ENCODE data around the gene ZFHX3.
A peak's percentile ranks its signal among the peaks of the same experiment; 100 is the strongest.

ZFHX3 gene

GRCh38 chr16:72787130-72787513 is 260.8 kb downstream of the ZFHX3 start:
- DNase-seq = no peak

DNA sequence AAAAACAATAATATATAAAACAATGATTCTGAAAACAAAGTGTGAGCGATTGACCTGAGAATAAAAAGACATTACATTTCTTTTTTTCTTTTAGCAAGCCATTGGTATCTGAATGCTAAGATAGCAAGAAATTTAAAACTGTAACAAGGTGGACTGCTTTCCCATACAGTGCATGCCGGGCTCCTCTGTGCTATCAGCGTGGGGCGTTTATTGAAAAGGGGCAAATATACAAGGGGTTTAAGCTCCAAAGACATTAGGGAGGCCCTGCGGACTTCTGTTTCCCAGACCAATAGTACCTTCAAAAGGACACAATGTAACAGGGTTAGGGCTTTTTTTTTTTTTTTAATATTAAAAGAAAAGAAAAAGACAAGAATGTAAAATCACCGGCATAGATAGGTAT is 261.3 kb downstream of the ZFHX3 start:
- no peak for DNase-seq

DNA sequence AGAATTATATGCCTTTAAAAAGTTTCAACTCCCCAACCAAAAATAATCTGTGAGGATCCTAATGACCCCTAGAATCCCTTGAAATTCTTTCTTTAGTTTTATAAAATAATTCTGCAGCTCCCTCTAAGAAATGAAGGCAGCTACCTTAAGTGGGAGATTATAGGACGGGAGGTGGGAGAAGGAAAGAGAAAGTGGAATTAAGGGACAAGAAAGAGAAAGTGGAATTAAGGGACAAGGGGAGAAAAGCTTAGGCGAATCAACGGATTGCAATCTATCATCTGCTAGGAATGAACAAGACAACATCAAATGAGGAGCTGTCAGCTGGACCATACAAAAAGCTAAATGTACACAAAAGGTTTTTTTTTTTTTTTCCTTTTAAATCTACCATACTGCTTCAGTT is 262.0 kb downstream of the ZFHX3 start:
- no peak for DNase-seq

GRCh38 chr16:72785171-72785570 is 262.8 kb downstream of the ZFHX3 start:
- DNase-seq = no peak

DNA sequence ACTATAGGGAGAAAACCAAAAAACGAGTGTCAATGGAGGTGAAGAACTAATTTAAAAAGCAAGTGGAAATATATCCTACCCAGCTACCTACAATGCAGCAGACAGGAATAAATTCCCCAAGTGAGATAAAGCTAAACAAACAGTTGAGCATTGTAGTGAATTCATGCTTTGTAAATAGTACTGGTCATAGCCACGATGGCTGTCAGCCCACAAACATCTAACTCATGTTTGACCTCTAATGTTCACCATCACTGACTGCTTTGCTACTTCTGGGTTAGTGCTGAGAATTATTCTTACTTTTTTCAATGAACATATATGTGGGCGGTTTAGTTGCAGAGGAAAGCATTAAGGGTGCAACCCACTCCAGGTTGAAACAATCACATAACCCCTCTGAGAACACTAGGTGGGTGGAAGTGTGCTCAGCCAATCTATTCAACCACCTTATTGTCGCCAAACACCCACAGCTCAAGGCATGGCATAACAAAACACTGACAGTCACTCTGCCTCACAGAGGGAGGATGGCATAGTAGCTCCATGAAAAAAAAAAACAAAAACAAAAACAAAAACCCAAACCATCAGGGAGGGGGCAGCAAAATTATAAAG is 264.1 kb downstream of the ZFHX3 start:
- DNase-seq = no peak

DNA sequence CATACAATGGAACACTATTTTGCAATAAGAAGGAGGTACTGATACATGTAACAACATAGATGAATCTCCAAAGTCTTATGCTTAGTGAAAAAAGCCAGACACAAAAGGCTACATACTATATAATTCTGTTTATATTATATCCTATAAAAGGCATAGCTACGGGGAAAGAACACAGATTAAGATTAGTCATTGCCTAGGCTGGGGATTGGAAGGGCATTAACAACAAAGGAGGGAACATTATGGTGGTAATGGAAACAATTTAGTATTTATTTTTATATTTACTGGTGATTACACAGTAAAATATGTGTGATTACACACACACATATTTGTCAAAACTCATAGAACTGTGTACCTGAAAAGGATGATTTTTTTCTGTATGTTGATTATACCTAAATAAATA is 278.1 kb downstream of the ZFHX3 start:
- DNase-seq = no peak

- DNase-seq = no peak
Measured at GRCh38 chr16:72768591-72768990, 279.3 kb downstream of the ZFHX3 start.

DNA sequence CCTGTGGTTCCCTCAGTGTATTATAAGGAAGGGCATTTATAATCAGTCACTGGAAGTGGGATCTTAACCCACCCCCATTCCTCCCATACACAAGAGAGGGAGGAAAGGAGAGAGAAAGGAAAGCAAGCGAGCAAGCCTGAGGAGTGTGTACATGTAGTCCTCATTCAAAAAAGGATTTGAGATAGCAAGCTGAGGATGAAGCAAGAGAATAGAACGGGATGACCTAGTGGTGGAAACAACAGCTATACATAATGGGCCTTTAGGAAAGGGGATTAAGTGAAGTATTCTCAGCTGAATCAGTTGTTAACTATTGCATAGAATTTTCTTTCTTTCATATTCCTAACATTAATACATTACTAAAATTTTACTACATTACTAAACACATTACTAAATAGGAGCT is 281.4 kb downstream of the ZFHX3 start:
- DNase-seq = no peak

DNA sequence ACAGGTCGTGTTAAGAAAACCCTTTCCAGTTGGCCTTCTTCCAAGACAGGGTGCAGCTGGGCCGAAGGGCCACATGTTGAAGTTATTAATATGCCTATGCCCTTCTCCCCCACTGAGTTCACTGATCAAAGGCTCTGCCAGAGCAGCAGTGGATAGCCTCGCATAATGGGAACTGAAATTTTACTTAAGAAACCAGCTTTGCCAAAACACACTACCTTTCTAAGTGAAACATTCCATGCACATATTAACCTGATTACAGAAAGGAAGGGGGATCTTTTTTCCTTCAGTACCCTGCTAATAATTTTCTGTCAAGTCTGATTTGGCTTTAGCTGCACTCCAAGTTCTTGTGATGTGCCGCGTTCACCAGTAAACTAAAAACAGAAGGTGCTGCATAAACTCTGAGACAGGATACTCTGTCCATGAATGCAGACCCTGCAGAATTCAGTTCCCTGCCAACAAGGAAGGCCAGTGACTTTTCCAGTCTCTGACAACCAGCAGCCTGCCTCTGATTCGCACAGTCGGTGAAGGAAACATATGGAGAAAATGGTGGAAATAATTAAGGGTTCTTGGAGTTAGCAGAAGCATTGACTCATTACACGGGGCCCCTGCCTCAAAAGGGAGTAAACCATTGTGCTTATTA is 283.8 kb downstream of the ZFHX3 start:
- DNase-seq = no peak

- DNase-seq = no peak
Measured at GRCh38 chr16:72760581-72760980, 287.3 kb downstream of the ZFHX3 start.

DNA sequence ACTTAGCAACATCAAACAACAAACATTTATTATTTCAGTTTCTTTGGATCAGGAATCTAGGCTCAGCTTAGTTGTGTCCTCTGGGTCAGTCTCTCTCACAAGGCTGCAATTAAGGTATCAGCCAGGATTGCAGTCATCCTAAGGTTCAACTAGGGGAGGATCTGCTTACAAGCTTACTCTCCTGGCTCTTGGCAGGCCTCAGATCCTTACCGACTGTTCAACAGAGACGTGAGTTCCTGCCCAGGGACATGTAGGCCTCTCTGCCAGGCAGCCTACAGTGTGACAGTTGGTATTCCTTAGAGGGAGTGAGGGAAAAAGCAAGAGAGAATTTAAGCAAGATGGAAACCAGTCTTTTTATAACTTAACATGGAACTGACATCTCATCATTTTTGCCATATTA is 294.0 kb downstream of the ZFHX3 start:
- DNase-seq = no peak

- DNase-seq = no peak
Measured at GRCh38 chr16:72752004-72752695, 295.8 kb downstream of the ZFHX3 start.

GRCh38 chr16:72751076-72751475 is 296.9 kb downstream of the ZFHX3 start:
- DNase-seq = no peak

DNA sequence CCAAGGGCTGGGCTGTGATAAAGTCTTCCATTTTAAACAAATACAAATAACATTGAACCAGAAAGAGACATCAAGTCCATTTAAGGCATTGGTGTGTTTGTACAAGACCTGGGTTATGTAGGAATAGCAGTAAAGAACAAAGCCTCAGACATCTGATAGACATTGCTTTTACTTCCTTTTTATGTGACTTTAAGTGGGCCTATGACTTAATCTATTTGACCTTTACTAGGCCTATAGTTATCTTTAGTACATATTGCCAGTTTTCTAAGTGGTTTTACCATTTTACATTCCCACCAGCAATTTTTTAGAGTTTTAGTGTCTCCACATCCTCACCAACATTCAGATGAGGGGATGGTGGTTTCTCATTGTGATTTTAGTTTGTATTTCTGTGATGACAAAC is 298.8 kb downstream of the ZFHX3 start:
- no peak for DNase-seq

DNA sequence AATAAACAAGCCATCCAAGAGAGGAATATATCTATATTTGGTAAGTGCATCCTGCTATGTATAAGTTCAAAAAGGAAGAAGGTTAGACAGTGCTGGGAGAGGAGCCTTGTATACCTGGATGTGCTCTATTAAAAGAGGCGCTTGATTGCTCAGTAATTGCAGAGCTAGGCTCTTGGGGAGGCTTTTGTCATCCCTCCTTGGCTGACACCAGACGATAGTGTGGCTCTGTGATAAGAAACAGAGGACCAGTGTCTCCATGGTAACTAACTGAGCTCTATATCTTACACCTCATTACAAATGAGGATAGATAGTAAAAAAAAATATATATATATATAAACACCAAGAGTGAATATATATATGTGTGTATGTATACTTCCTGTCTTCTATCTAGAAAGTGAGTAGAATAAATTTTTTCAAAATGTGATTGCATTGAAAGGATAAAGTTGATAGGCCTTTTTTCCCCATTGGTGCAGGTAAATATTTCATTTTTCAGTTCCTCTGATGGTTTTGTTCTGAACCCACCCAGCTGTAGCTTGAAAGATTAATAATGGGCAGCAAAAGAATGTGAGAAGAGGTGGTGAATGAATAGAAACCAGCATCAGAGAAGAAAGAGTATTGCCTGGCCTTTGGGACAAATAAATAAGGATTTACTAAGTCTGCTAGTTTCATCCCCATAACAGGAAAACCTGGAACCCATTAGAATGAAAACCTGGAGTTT is 303.7 kb downstream of the ZFHX3 start:
- no peak for DNase-seq

- peak in 1 of 2 experiments; percentile 25 for DNase-seq
Measured at GRCh38 chr16:72743011-72743761, 304.7 kb downstream of the ZFHX3 start.

DNA sequence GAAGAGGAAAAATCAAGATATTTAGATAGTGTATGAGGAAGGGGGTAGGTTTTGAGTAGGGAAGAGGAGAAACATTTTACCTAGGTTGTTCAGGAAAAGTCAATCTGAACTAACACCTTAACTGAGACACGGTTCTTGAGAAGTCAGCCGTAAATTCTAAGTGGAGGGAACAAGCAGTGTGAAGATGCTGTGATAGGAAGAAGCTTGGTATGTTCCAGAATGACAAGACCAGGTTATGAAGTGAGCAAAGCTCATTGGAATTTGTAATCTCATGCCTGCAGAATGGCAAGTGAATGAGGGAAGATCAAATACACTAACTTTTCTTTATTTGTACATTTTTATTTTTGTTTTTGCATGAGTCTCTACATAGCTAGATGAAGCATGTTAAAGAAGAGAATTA is 307.6 kb downstream of the ZFHX3 start:
- DNase-seq = no peak

DNA sequence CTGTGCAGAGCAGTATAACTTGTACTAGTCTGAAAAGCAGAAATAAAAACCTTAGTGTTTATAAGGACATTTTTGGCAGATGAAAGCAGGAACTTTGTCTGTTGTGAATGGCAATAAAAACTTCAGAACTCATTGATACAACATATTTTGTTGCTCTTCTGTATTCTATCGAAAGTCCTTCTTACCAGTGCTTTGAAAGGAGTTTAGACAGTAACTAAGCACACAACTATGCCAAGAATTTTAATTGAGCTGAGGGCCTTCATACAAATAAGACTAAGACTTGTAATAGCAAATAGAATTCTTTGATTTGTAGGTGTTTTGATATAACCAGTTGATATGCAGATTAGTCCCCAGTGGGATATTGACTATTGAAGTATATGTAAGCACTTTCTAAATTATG is 308.4 kb downstream of the ZFHX3 start:
- DNase-seq = no peak

GRCh38 chr16:72736074-72736473 is 311.9 kb downstream of the ZFHX3 start:
- DNase-seq = no peak

All from NCI-H526 (cell line).